Left lung (tissue), 10 donors: Measurements from ENCODE around the gene CYTH3. TPM values are rescaled to one million over a fixed set of nuclear protein-coding genes. Genes with fewer than 3 reads are reported as not detected.

Experiments used
- ATAC-seq: fragments of 200-7000 bp; cut with Tn5 transposase; one replicate; pipeline ENCODE4 v1.9.1; 2020; ENCODE audit warnings: moderate library complexity
- DNase-seq, 4 donors: peaks; one replicate each; pipeline ENCODE4 v3.0.0-alpha.2; 2013 to 2020
- H3K27ac ChIP-seq, 2 donors: fragments of 200-600 bp; sonication (generic) in 1 of 2; one replicate each; pipeline versions ENCODE4 v1.5.0 to v1.8.0; 2020 to 2021
- H3K27me3 ChIP-seq, 2 donors: fragments of 200-600 bp; sonication (generic) in 1 of 2; one replicate each; pipeline versions ENCODE4 v1.5.0 to v1.8.0; 2020 to 2021
- H3K36me3 ChIP-seq, 2 donors: fragments of 200-600 bp; sonication (generic) in 1 of 2; one replicate each; pipeline versions ENCODE4 v1.5.0 to v1.8.0; 2020 to 2021
- H3K4me1 ChIP-seq, 2 donors: fragments of 200-600 bp; one replicate each; pipeline ENCODE4 v1.8.0; 2021
- H3K4me3 ChIP-seq, 2 donors: fragments of 200-600 bp; sonication (generic) in 1 of 2; one replicate each; pipeline versions ENCODE4 v1.5.0 to v1.8.0; 2020 to 2021; ENCODE audit warnings: mild to moderate bottlenecking in 1 of 2
- H3K9me3 ChIP-seq, 2 donors: fragments of 200-600 bp; sonication (generic) in 1 of 2; one replicate each; pipeline versions ENCODE4 v1.5.0 to v1.8.0; 2020 to 2021
- intact Hi-C, 2 donors: fragments of 100-400 bp; cut with DNase I; formaldehyde crosslinking; loops; one replicate each; pipeline versions ENCODE4 v1.11.2 to v1.14.2; 2022
- polyA plus RNA-seq, 6 donors: library from polyadenylated mRNA; unstranded; fragments of 120-200 nt; gene quantifications; one replicate each; pipeline ENCODE4 v1.2.1, GENCODE V29; 2013; ENCODE audit not compliant: insufficient read length in 6 of 6
- total RNA-seq, 2 donors: library from RNA; stranded (reverse); fragmentation: NEBNext Ultra II Directional; extraction: Animal tissue kit (Norgen Biotek cat#: 25700); gene quantifications; one replicate each; pipeline ENCODE4 v1.2.1, GENCODE V29; 2021
- TF ChIP-seq, protein P1 (sequence below), 2 donors: fragments of 200-600 bp; sonication (generic) in 1 of 2; IDR thresholded peaks; one replicate each; pipeline versions ENCODE4 v1.5.0 to v1.8.0; 2021; ENCODE audit warnings: antibody characterized with exemption in 2 of 2
- donor health status: DM: no; HTN: yes; CAD: no.
- donor health status: DM: no; HTN: no; CAD: no.

Gene CYTH3
- total and polyA plus RNA-seq, 8 donors, result 20.7 to 29.8 (median 25.8) TPM

DNA sequence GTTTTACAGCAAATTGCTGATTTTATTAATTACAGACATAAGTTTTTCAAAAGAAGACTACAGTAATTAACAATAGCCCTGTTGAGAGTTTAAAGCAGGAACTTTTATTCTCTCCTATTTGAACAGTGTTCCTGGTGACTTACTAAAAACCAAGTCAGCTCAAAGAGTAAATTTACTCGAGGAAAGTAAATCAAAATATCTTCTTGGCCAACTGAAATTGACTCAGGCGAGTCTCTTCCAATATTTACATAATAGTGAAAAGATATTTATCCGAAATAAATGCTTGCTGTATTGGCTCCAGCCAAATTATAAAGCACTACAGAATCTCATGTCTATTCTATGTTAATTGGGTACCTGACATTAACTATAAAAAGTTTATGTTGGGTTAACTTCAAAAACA, 13.2 kb downstream of the CYTH3 start:
- H3K36me3 ChIP-seq, result no peaks in the 10 kb centered on the region
- TF ChIP-seq, protein P1, sequence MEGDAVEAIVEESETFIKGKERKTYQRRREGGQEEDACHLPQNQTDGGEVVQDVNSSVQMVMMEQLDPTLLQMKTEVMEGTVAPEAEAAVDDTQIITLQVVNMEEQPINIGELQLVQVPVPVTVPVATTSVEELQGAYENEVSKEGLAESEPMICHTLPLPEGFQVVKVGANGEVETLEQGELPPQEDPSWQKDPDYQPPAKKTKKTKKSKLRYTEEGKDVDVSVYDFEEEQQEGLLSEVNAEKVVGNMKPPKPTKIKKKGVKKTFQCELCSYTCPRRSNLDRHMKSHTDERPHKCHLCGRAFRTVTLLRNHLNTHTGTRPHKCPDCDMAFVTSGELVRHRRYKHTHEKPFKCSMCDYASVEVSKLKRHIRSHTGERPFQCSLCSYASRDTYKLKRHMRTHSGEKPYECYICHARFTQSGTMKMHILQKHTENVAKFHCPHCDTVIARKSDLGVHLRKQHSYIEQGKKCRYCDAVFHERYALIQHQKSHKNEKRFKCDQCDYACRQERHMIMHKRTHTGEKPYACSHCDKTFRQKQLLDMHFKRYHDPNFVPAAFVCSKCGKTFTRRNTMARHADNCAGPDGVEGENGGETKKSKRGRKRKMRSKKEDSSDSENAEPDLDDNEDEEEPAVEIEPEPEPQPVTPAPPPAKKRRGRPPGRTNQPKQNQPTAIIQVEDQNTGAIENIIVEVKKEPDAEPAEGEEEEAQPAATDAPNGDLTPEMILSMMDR (IDR thresholded peaks at IDR 0.05), result no peak
- H3K27ac ChIP-seq, result peak overlapping the region; percentile 39 to 55
- H3K27me3 ChIP-seq, result no peaks in the 10 kb centered on the region
- intact Hi-C loops, result no loop called here
- DNase-seq (no peak), ATAC-seq (no peak)
- H3K4me1 ChIP-seq, result peaks cover 27 to 30% of the 10 kb centered on the region in 2 donors
- H3K9me3 ChIP-seq, result no peaks in the 10 kb centered on the region
- H3K4me3 ChIP-seq, result no peak overlapping the region

DNA sequence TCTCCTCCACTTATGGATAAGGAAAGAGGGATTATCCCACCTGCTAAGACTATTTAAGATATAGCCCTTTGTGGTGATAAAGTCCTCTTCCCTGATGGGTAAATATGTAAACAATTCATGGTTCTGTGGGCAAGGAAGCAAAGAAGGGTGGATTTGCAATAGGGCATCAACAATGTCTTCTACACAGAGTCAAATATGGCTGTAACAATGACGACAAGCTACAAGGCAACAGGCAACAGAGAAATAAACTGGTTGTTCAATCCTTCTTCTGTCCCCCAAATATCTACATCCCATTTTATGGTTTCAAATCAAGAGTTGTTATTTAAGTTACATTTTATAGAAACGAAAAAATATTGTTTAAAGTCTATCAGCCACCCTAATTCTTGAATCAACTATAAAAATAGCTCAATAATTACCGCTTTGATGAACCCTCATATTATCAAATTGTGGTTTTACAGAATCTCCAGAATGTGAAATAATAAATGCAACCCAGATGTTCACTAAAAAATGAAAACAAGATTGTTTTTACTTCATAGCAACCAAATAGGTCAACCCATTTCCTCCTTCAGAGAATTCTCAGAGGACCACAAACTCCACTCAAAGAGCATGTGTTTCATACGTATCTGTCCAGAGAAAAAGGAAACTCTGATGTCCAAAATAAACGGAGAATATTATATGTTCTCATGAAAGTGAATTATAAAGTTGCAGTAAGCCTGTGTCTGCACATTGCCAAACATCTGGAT, 13.8 kb downstream of the CYTH3 start:
- Histone ChIP-seq H3K9me3 (no peaks in the 10 kb centered on the region), H3K4me3 (no peak overlapping the region), H3K27me3 (no peaks in the 10 kb centered on the region), H3K27ac (peak overlapping the region; percentile 39 to 55), H3K36me3 (no peaks in the 10 kb centered on the region), H3K4me1 (peaks cover 27 to 30% of the 10 kb centered on the region in 2 donors)
- intact Hi-C loops, result no loop called here
- DNase-seq (peak in 1 of 4 donors; percentile 49), ATAC-seq (peak; percentile 52)
- TF ChIP-seq, protein P1 (IDR thresholded peaks at IDR 0.05), result no peak

DNA sequence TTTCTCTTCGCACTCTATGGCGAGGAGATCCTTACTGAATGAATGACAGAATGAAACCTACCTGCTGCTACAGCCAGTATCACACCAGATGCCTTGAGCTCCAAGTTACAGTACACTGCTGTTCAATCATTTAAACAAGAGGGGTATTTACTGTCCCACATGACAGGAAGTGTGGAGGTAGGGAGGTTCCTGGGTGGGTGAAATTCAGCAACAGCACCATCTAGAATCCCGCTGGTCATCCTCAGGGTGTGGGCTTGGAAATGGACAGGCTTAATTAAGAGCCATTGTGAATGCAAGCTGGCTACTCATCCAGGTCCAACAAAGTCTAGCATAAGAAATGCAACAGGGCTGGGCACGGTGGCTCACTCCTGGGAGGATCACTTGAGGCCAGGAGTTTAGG, 14.7 kb downstream of the CYTH3 start:
- no peak overlapping the region for H3K27ac ChIP-seq
- intact Hi-C loops, result no loop called here
- TF ChIP-seq, protein P1 (IDR thresholded peaks at IDR 0.05), result no peak

DNA sequence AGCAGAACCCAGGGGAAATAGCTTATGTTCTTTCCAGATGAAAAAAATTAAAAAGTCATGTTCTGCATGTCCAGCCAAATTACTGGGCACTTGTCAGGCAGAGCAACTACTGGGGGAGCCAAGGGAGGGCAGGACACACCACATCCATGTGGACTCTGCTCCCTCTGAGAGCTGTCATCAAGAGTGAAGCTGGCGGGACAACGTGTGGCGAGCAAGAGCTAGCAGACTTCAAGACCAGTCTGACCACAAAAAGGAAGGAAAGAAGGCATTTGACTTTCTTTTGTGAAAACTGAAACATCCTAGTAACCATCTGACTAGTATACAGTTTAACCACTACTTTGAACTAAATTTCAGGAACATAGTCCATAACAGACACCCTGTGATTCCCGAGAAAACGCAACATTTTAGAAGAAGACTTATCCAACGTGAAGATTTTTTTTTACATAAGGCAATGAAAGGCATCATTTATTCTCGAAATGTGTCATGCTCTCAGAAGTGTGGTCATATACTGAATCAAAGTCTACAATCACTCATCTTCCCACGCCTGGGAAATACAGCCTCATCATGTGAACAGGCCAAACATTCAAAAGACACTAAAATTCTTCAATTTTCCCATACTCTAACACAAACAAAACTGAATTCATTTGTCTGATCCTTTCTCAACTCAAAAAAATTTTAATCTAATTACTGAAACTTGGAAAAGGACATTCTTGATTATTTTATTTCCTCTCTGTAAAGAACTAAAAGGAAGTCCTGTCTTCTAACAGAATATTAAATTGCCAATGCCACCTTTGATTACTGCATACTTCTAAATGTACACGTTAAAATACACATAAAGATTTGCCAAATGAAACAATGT, 15.5 kb downstream of the CYTH3 start:
- Histone ChIP-seq H3K4me3 (no peak overlapping the region), H3K36me3 (no peaks in the 10 kb centered on the region), H3K9me3 (no peaks in the 10 kb centered on the region), H3K27me3 (no peaks in the 10 kb centered on the region), H3K27ac (peak overlapping the region; percentile 20 to 34), H3K4me1 (peaks cover 31 to 41% of the 10 kb centered on the region in 2 donors)
- peak; percentile 61 for ATAC-seq
- TF ChIP-seq, protein P1 (IDR thresholded peaks at IDR 0.05), result no peak
- intact Hi-C loops, result no loop called here
- DNase-seq, result peak in 1 of 4 donors; percentile 49

More for the DNA sequence above, 14.7 kb downstream of the CYTH3 start:
- Histone ChIP-seq H3K4me1 (peaks cover 30 to 36% of the 10 kb centered on the region in 2 donors), H3K36me3 (no peaks in the 10 kb centered on the region), H3K27me3 (no peaks in the 10 kb centered on the region), H3K4me3 (no peak overlapping the region), H3K9me3 (no peaks in the 10 kb centered on the region)
- no peak for ATAC-seq
- DNase-seq, result no peak

DNA sequence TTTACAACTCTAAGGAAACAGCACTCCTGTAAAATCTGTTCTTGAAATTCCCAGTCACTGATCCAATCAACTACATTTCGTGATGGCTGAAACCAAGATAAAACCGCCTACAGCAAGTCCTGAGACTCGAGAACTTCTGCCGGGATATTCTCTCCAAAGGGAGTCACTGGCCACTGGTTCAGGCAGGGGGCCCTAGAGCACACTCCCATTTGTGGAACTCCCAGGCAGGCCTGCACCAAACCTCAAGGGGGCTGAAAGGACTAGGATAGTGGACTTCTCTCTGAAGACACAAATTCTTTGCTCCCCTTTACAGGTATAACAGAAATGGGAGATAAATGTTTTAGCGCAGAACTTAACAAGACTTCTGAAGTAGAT, 16.3 kb downstream of the CYTH3 start:
- Histone ChIP-seq H3K4me3 (no peak overlapping the region), H3K36me3 (no peaks in the 10 kb centered on the region), H3K27me3 (no peaks in the 10 kb centered on the region), H3K27ac (no peak overlapping the region), H3K4me1 (peaks cover 28 to 41% of the 10 kb centered on the region in 2 donors), H3K9me3 (no peaks in the 10 kb centered on the region)
- DNase-seq (no peak), ATAC-seq (peak; percentile 29)
- intact Hi-C loops, result no loop called here
- TF ChIP-seq, protein P1 (IDR thresholded peaks at IDR 0.05), result no peak
